Measurements from ENCODE around the gene KCNT1.

The KCNT1 gene

DNA sequence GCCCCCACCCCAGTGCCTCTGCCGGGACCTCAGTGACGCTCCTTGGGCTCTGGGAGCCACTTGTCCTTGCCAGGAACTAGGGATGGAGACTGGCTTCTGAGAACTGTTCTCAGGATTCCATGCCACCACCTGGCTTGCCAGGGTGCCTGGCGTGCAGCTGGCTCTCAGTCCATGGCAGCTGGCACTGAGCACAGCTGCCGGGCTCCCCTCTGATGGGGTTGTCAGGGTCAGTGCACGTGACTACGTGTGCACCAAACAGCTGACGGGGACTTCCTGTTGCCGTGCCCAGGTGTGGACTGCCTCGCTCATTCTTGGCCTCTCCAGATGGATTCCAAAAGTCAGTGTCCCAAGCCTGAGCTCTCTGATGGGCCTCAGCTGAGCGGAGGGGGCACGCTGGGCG is 9.4 kb downstream of the KCNT1 start:
- TF ChIP-seq POLR2A (IDR thresholded peaks at IDR 0.05; ENCODE audit: extremely low read depth, insufficient read length): no peak
- no peak overlapping the region for H3K4me3 ChIP-seq (ENCODE audit: low read depth, low read length)
- no peak for DNase-seq (ENCODE audit: low read depth)

- TF ChIP-seq POLR2A (IDR thresholded peaks at IDR 0.05; ENCODE audit: extremely low read depth, insufficient read length) (no peak), MAX (IDR thresholded peaks at IDR 0.05; ENCODE audit: low read depth, low read length) (no peak), MYC (IDR thresholded peaks at IDR 0.05; ENCODE audit: low read depth, low read length) (no peak)
- TF ChIP-seq, protein P1, sequence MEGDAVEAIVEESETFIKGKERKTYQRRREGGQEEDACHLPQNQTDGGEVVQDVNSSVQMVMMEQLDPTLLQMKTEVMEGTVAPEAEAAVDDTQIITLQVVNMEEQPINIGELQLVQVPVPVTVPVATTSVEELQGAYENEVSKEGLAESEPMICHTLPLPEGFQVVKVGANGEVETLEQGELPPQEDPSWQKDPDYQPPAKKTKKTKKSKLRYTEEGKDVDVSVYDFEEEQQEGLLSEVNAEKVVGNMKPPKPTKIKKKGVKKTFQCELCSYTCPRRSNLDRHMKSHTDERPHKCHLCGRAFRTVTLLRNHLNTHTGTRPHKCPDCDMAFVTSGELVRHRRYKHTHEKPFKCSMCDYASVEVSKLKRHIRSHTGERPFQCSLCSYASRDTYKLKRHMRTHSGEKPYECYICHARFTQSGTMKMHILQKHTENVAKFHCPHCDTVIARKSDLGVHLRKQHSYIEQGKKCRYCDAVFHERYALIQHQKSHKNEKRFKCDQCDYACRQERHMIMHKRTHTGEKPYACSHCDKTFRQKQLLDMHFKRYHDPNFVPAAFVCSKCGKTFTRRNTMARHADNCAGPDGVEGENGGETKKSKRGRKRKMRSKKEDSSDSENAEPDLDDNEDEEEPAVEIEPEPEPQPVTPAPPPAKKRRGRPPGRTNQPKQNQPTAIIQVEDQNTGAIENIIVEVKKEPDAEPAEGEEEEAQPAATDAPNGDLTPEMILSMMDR (IDR thresholded peaks at IDR 0.05; ENCODE audit: low read depth, low read length): no peak
- no peak for DNase-seq (ENCODE audit: low read depth)
- no peak overlapping the region for H3K4me3 ChIP-seq (ENCODE audit: low read depth, low read length)
Measured at GRCh38 chr9:135711881-135712280, 9.9 kb downstream of the KCNT1 start.

DNA sequence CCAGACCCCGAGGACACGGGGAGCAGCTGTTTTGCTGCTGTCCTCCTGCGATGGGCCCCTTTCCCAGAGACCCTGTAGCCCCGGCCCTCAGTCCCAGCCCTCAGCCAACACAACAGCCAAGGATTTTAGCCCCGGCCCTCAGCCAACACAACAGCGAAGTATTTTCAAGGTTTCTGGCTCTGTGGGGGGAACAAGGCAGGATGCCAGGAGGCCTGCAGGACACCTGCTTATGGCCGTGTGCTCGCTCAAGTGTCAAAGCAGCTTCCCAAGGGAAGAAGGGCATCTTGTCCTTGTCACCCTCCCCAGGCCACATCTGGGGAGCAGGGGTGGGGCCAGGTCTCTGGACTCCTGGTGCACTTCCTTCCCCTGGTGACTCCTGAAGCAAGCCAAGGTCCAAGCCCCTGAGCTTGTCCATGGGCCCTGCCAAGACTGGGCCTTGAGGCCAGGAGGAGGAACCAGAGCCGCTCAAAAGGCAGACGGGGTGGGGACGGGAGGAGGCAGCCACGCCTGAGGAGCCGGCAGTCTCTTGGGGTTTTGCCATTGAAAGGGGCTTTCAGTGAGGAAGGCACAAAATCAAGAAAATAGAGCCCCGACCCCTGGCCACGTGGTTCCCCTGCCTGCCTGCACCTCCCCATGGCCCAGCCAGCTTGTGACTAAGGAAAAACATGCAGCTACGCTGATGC is 10.8 kb downstream of the KCNT1 start:
- TF ChIP-seq POLR2A (IDR thresholded peaks at IDR 0.05; ENCODE audit: extremely low read depth, insufficient read length) (no peak), MYC (IDR thresholded peaks at IDR 0.05; ENCODE audit: low read depth, low read length) (no peak), MAX (IDR thresholded peaks at IDR 0.05; ENCODE audit: low read depth, low read length) (no peak)
- TF ChIP-seq, protein P1 (IDR thresholded peaks at IDR 0.05; ENCODE audit: low read depth, low read length): no peak
- DNase-seq (ENCODE audit: low read depth): no peak
- H3K4me3 ChIP-seq (ENCODE audit: low read depth, low read length): no peak overlapping the region

DNA sequence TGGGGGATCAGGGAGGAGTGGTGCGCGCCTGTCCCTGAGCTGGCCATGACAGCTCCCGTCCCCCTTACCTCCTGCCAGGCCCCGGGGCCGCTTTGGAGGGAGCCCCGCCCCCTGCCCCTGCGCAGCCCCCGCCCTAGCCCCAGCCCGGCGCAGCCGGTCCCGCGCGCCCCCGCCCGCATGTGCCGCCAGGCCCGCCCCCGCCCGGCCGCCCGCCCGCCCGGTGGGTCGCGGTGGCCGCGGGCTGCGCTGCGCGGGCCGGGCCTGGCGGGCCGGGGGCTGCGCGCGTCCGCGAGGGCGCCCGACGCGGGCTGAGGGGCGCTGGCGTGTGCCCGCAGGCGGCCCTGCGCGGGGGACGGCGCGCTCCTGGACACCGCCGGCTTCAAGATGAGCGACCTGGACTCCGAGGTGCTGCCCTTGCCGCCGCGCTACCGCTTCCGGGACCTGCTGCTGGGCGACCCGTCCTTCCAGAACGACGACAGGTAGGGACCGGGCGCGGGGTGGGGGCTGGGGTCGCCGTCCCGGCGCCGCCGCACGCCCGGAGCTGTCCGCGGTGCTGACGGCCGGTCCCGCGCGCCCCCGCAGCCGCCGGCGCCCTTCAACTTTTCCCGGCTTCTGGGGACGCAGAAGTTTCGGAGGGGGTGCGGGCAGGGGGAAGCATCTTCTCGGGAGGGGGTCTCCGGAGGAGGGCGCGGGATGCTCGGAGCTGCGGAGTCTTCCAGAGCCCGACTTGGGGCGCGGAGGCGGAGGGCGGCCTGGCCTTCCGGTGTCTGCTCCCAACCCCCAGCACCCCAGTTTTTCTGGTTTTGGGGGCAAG is 12.5 kb downstream of the KCNT1 start:
- no peak overlapping the region for H3K4me3 ChIP-seq (ENCODE audit: low read depth, low read length)
- no peak for DNase-seq (ENCODE audit: low read depth)

GRCh38 chr9:135715056-135715595 is 13.1 kb downstream of the KCNT1 start:
- no peak for DNase-seq (ENCODE audit: low read depth)
- TF ChIP-seq MYC (IDR thresholded peaks at IDR 0.05; ENCODE audit: low read depth, low read length) (no peak), POLR2A (IDR thresholded peaks at IDR 0.05; ENCODE audit: extremely low read depth, insufficient read length) (no peak), MAX (IDR thresholded peaks at IDR 0.05; ENCODE audit: low read depth, low read length) (no peak)
- TF ChIP-seq, protein P1 (IDR thresholded peaks at IDR 0.05; ENCODE audit: low read depth, low read length): no peak

More for the DNA sequence above, 12.5 kb downstream of the KCNT1 start:
- no peak for TF ChIP-seq MYC (IDR thresholded peaks at IDR 0.05; ENCODE audit: low read depth, low read length)
- TF ChIP-seq POLR2A (IDR thresholded peaks at IDR 0.05; ENCODE audit: extremely low read depth, insufficient read length): no peak
- TF ChIP-seq, protein P1 (IDR thresholded peaks at IDR 0.05; ENCODE audit: low read depth, low read length): no peak
- TF ChIP-seq MAX (IDR thresholded peaks at IDR 0.05; ENCODE audit: low read depth, low read length): no peak

GRCh38 chr9:135716045-135716444 is 14.1 kb downstream of the KCNT1 start:
- no peak overlapping the region for H3K4me3 ChIP-seq (ENCODE audit: low read depth, low read length)
- TF ChIP-seq, protein P1 (IDR thresholded peaks at IDR 0.05; ENCODE audit: low read depth, low read length): no peak
- no peak for TF ChIP-seq MYC (IDR thresholded peaks at IDR 0.05; ENCODE audit: low read depth, low read length)
- TF ChIP-seq MAX (IDR thresholded peaks at IDR 0.05; ENCODE audit: low read depth, low read length): no peak
- TF ChIP-seq POLR2A (IDR thresholded peaks at IDR 0.05; ENCODE audit: extremely low read depth, insufficient read length): no peak
- no peak for DNase-seq (ENCODE audit: low read depth)

More at GRCh38 chr9:135715056-135715595, 13.1 kb downstream of the KCNT1 start:
- no peak overlapping the region for H3K4me3 ChIP-seq (ENCODE audit: low read depth, low read length)
